HEK293 (cell line): ENCODE data around the gene ZDHHC21.

Experiments
- CTCF ChIA-PET: fragments of 350-600 bp; formaldehyde crosslinking; extraction: SDS; loops from one replicate; lab custom pipeline; 2021; ENCODE audit warnings: antibody characterized with exemption; lab: Yijun Ruan, JAX
- POLR2A ChIA-PET: fragments of 300-600 bp; formaldehyde crosslinking; extraction: SDS; loops from one replicate; lab custom pipeline; 2020; ENCODE audit warnings: antibody characterized with exemption, inconsistent platforms; lab: Yijun Ruan, JAX
- H3K27ac ChIP-seq: fragments of 200-500 bp; sonication (Bioruptor generic); 2 replicates; pipeline ENCODE4 v1.5.1; 2014; ENCODE audit warnings: low read depth, low read length, control low read depth, inconsistent platforms; ENCODE audit errors: extremely low read depth
- H3K36me3 ChIP-seq, 2 experiments: fragments of 200-500 bp in 1 of 2; sonication (Bioruptor generic) in 1 of 2; 1 replicate in 1 of 2; 2 replicates in 1 of 2; pipeline ENCODE4 v1.5.1; 2014 to 2017; ENCODE audit warnings: inconsistent platforms in 2 of 2, low read length in 2 of 2; ENCODE audit not compliant: control insufficient read depth in 2 of 2, insufficient read depth in 1 of 2
- H3K4me1 ChIP-seq: fragments of 200-500 bp; sonication (Bioruptor generic); 2 replicates; pipeline ENCODE4 v1.5.1; 2014; ENCODE audit warnings: mild to moderate bottlenecking, low read length, inconsistent platforms; ENCODE audit not compliant: control insufficient read depth, insufficient read depth
- H3K4me3 ChIP-seq: 2 replicates; pipeline ENCODE4 v1.5.1; 2011; ENCODE audit warnings: low read depth, mild to moderate bottlenecking, control low read depth, low read length, moderate library complexity
- H3K9me3 ChIP-seq: fragments of 200-500 bp; sonication (Bioruptor generic); 2 replicates; pipeline ENCODE4 v1.5.1; 2014; ENCODE audit warnings: low read depth, low read length, inconsistent platforms; ENCODE audit not compliant: control insufficient read depth, insufficient read depth
- BCL11A ChIP-seq: fragments of 450-650 bp; formaldehyde crosslinking; IDR thresholded peaks from 2 replicates; pipeline ENCODE4 v1.5.1; 2016; ENCODE audit warnings: low read depth, missing biosample characterization, missing genetic modification characterization
- FEZF1 ChIP-seq: fragments of 450-650 bp; formaldehyde crosslinking; IDR thresholded peaks from 2 replicates; pipeline ENCODE4 v1.5.1; 2016; ENCODE audit warnings: missing biosample characterization, missing genetic modification characterization
- GLI2 ChIP-seq: fragments of 450-650 bp; formaldehyde crosslinking; IDR thresholded peaks from 2 replicates; pipeline ENCODE4; 2017; ENCODE audit warnings: missing biosample characterization, missing genetic modification characterization, low read depth, borderline replicate concordance
- PRDM10 ChIP-seq: fragments of 450-650 bp; formaldehyde crosslinking; IDR thresholded peaks from 2 replicates; pipeline ENCODE4 v1.5.1; 2016; ENCODE audit warnings: missing biosample characterization, missing genetic modification characterization
- PRDM6 ChIP-seq: fragments of 450-650 bp; formaldehyde crosslinking; IDR thresholded peaks from 2 replicates; pipeline ENCODE4 v1.5.1; 2017; ENCODE audit warnings: missing biosample characterization, missing genetic modification characterization
- SCRT2 ChIP-seq: fragments of 450-650 bp; formaldehyde crosslinking; IDR thresholded peaks from 2 replicates; pipeline ENCODE4 v1.5.1; 2016; ENCODE audit warnings: missing biosample characterization, missing genetic modification characterization
- YY1 ChIP-seq: fragments of 450-650 bp; formaldehyde crosslinking; IDR thresholded peaks from 2 replicates; pipeline ENCODE4 v1.5.1; 2018; ENCODE audit warnings: missing biosample characterization, missing genetic modification characterization
- ZBTB1 ChIP-seq: fragments of 450-650 bp; formaldehyde crosslinking; IDR thresholded peaks from 2 replicates; pipeline ENCODE4 v1.5.1; 2016; ENCODE audit warnings: missing biosample characterization, missing genetic modification characterization
- ZBTB8A ChIP-seq: fragments of 450-650 bp; formaldehyde crosslinking; IDR thresholded peaks from 2 replicates; pipeline ENCODE4 v1.5.1; 2016; ENCODE audit warnings: missing biosample characterization, missing genetic modification characterization
- ZFP69B ChIP-seq: fragments of 450-650 bp; formaldehyde crosslinking; IDR thresholded peaks from 2 replicates; pipeline ENCODE4 v1.5.1; 2016; ENCODE audit warnings: missing biosample characterization, missing genetic modification characterization
- ZNF10 ChIP-seq: fragments of 450-650 bp; formaldehyde crosslinking; IDR thresholded peaks from 2 replicates; pipeline ENCODE4 v1.5.1; 2017; ENCODE audit warnings: missing biosample characterization, missing genetic modification characterization
- ZNF133 ChIP-seq: fragments of 450-650 bp; formaldehyde crosslinking; IDR thresholded peaks from 2 replicates; pipeline ENCODE4 v1.5.1; 2016; ENCODE audit warnings: missing biosample characterization, missing genetic modification characterization
- ZNF155 ChIP-seq: fragments of 450-650 bp; formaldehyde crosslinking; IDR thresholded peaks from 2 replicates; pipeline ENCODE4 v1.5.1; 2016; ENCODE audit warnings: missing biosample characterization, missing genetic modification characterization
- ZNF175 ChIP-seq: fragments of 450-650 bp; formaldehyde crosslinking; IDR thresholded peaks from 2 replicates; pipeline ENCODE4 v1.5.1; 2016; ENCODE audit warnings: missing biosample characterization, missing genetic modification characterization
- ZNF221 ChIP-seq: fragments of 450-650 bp; formaldehyde crosslinking; IDR thresholded peaks from 2 replicates; pipeline ENCODE4 v1.5.1; 2017; ENCODE audit warnings: missing biosample characterization, missing genetic modification characterization, borderline replicate concordance
- ZNF223 ChIP-seq: fragments of 450-650 bp; formaldehyde crosslinking; IDR thresholded peaks from 2 replicates; pipeline ENCODE4 v1.5.1; 2016; ENCODE audit warnings: missing biosample characterization, missing genetic modification characterization
- ZNF239 ChIP-seq: fragments of 450-650 bp; formaldehyde crosslinking; IDR thresholded peaks from 2 replicates; pipeline ENCODE4 v1.5.1; 2016; ENCODE audit warnings: missing biosample characterization, missing genetic modification characterization
- ZNF248 ChIP-seq: fragments of 450-650 bp; formaldehyde crosslinking; IDR thresholded peaks from 2 replicates; pipeline ENCODE4 v1.5.1; 2017; ENCODE audit warnings: missing biosample characterization, missing genetic modification characterization
- ZNF266 ChIP-seq: fragments of 450-650 bp; formaldehyde crosslinking; IDR thresholded peaks from 2 replicates; pipeline ENCODE4 v1.5.1; 2016; ENCODE audit warnings: missing biosample characterization, missing genetic modification characterization, low read depth
- ZNF350 ChIP-seq: fragments of 450-650 bp; formaldehyde crosslinking; IDR thresholded peaks from 2 replicates; pipeline ENCODE4 v1.5.0; 2017; ENCODE audit warnings: missing biosample characterization, mild to moderate bottlenecking, missing genetic modification characterization
- ZNF544 ChIP-seq: fragments of 450-650 bp; formaldehyde crosslinking; IDR thresholded peaks from 2 replicates; pipeline ENCODE4 v1.5.0; 2017; ENCODE audit warnings: missing biosample characterization, missing genetic modification characterization
- ZNF555 ChIP-seq: fragments of 450-650 bp; formaldehyde crosslinking; conservative IDR thresholded peaks from 2 replicates; pipeline ENCODE4 v1.5.1; 2017; ENCODE audit warnings: missing biosample characterization, mild to moderate bottlenecking, missing genetic modification characterization, inconsistent platforms
- ZNF560 ChIP-seq: fragments of 450-650 bp; formaldehyde crosslinking; IDR thresholded peaks from 2 replicates; pipeline ENCODE4 v1.5.1; 2017; ENCODE audit warnings: missing biosample characterization, missing genetic modification characterization, borderline replicate concordance
- ZNF624 ChIP-seq: fragments of 450-650 bp; formaldehyde crosslinking; IDR thresholded peaks from 2 replicates; pipeline ENCODE4 v1.5.1; 2017; ENCODE audit warnings: missing biosample characterization, missing genetic modification characterization
- ZNF626 ChIP-seq: fragments of 450-650 bp; sonication (Bioruptor Pico); formaldehyde crosslinking; IDR thresholded peaks from 2 replicates; pipeline ENCODE4 v1.5.1; 2018; ENCODE audit warnings: missing biosample characterization, missing genetic modification characterization, inconsistent platforms
- ZNF701 ChIP-seq: fragments of 450-650 bp; formaldehyde crosslinking; IDR thresholded peaks from 2 replicates; pipeline ENCODE4 v1.5.1; 2016; ENCODE audit warnings: missing biosample characterization, missing genetic modification characterization
- ZNF791 ChIP-seq: fragments of 450-650 bp; formaldehyde crosslinking; IDR thresholded peaks from 2 replicates; pipeline ENCODE4 v1.5.1; 2016; ENCODE audit warnings: missing biosample characterization, missing genetic modification characterization
- ZNF843 ChIP-seq: fragments of 450-650 bp; formaldehyde crosslinking; IDR thresholded peaks from 2 replicates; pipeline ENCODE4 v1.5.1; 2016; ENCODE audit warnings: missing biosample characterization, missing genetic modification characterization
- TF ChIP-seq, protein P1 (sequence below): fragments of 450-650 bp; formaldehyde crosslinking; IDR thresholded peaks from 2 replicates; pipeline ENCODE4 v1.5.1; 2016; ENCODE audit warnings: missing biosample characterization, missing genetic modification characterization

The ZDHHC21 gene

GRCh38 chr9:14565352-14566016 lies 127.7 kb downstream of the ZDHHC21 start:
- POLR2A ChIA-PET, result no interaction called here
- no peaks in the 10 kb centered on the region for H3K36me3 ChIP-seq
- CTCF ChIA-PET, result interaction anchor here (0.5 to 1.0 kb wide), 2 partner anchors 12 to 204 kb away, joined by 3 to 5 read pairs; no protein-coding TSS in a partner anchor

DNA sequence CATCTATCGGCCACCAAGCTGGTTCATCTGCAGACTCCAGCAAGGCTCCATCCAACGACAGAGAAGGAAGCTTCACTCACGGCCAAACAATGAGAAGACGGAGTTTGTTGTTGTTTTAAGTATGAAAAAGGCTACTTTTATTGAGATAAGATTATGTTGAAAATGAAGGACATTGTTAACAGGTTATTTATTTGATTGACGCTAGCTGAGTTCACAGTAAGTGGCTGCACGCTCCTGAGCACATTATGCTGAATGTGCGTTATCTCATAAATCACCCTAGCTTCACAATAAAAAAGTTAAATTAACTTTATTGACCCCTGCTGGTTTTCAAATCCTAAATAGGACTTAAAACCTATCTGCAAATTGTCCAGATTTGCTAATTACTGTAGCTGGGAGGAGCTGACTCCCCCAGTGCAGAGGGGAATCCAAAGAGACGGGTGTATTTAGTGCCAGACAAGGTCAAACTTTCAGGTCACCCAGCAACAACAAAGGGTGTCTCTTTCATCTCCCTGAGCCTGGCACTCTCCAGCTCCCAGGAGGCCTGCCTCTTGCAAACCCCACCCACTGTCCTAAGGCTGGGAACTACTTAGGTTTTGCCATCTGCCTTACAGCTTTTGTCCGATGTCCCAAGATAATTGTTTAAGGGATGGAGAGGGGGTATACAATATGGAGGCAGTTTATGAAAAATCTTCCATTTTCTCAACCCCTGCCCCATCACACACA lies 129.2 kb downstream of the ZDHHC21 start:
- peak overlapping the region; percentile 31; the same call in 1 of the 2 replicates for H3K27ac ChIP-seq
- H3K4me1 ChIP-seq, result peaks cover 12% of the 10 kb centered on the region
- POLR2A ChIA-PET, result no interaction called here
- H3K36me3 ChIP-seq, result no peaks in the 10 kb centered on the region
- no peak overlapping the region for H3K4me3 ChIP-seq
- no peaks in the 10 kb centered on the region for H3K9me3 ChIP-seq
- CTCF ChIA-PET, result interaction anchor here (0.6 kb wide), 5 partner anchors 64 to 147 kb away, joined by 3 to 5 read pairs (median 3); no protein-coding TSS in a partner anchor
- TF ChIP-seq ZNF626 (tag by site-specific recombination), result no peak
- no peak for TF ChIP-seq ZNF555
- TF ChIP-seq GLI2, result no peak
- TF ChIP-seq ZNF223 (tag by site-specific recombination), result no peak
- no peak for TF ChIP-seq BCL11A (tag by site-specific recombination)
- no peak for TF ChIP-seq ZNF350 (tag by site-specific recombination)
- TF ChIP-seq YY1 (tag by site-specific recombination), result no peak
- no peak for TF ChIP-seq ZNF701 (tag by site-specific recombination)
- TF ChIP-seq PRDM10 (tag by site-specific recombination), result 0 out of 2 replicates have a peak, but pooled peaks have one; percentile 16
- peak; percentile 88 for TF ChIP-seq PRDM6 (tag by site-specific recombination)
- peak; percentile 39; the same call in 1 of the 2 replicates for TF ChIP-seq SCRT2 (tag by site-specific recombination)
- peak; percentile 58 for TF ChIP-seq ZNF843 (tag by site-specific recombination)
- no peak for TF ChIP-seq ZNF560 (tag by site-specific recombination)
- peak; percentile 21; the same call in 1 of the 2 replicates for TF ChIP-seq ZBTB8A (tag by site-specific recombination)
- TF ChIP-seq ZNF155 (tag by site-specific recombination), result no peak
- no peak for TF ChIP-seq ZNF791 (tag by site-specific recombination)
- no peak for TF ChIP-seq ZNF221 (tag by site-specific recombination)
- peak; percentile 85 for TF ChIP-seq FEZF1 (tag by site-specific recombination)
- no peak for TF ChIP-seq ZNF624
- TF ChIP-seq, protein P1, sequence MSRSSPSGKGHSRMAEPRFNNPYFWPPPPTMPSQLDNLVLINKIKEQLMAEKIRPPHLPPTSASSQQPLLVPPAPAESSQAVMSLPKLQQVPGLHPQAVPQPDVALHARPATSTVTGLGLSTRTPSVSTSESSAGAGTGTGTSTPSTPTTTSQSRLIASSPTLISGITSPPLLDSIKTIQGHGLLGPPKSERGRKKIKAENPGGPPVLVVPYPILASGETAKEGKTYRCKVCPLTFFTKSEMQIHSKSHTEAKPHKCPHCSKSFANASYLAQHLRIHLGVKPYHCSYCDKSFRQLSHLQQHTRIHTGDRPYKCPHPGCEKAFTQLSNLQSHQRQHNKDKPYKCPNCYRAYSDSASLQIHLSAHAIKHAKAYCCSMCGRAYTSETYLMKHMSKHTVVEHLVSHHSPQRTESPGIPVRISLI (tag by site-specific recombination), result no peak
- no peak for TF ChIP-seq ZBTB1 (tag by site-specific recombination)
- TF ChIP-seq ZNF248 (tag by site-specific recombination), result no peak
- TF ChIP-seq ZFP69B (tag by site-specific recombination), result no peak
- TF ChIP-seq ZNF239 (tag by site-specific recombination), result no peak
- no peak for TF ChIP-seq ZNF544 (tag by site-specific recombination)
- no peak for TF ChIP-seq ZNF266
- TF ChIP-seq ZNF133, result no peak
- TF ChIP-seq ZNF10, result no peak

More at GRCh38 chr9:14565352-14566016, 127.7 kb downstream of the ZDHHC21 start:
- TF ChIP-seq ZNF624 (no peak), ZNF175 (no peak)
- peaks cover 12% of the 10 kb centered on the region for H3K4me1 ChIP-seq
- H3K4me3 ChIP-seq, result no peak overlapping the region
- no peak overlapping the region for H3K27ac ChIP-seq
- no peaks in the 10 kb centered on the region for H3K9me3 ChIP-seq
